Measurements from ENCODE around the gene FADS1.
A peak's percentile ranks its signal among the peaks of the same experiment; 100 is the strongest.

FADS1 gene

DNA sequence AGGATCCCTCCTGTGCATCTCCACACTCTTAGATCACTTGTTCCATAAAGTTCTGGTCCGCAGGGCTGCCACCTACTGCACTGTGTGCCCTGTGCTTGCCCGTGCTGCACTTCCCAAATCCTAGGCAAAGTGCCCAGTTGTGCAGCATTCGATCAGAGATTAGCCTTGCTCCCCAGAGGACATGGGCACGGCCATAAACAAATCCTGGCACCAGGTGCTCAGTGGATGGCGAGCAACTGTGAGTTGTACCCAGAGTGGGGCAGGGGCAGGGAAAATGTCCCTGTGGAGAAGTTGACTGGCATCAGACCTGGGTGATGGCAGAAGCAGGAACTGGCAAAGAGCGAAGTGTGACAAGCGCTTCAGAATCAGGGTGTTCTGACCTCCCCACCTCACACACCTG lies 16.0 kb upstream of the FADS1 start:
- TF ChIP-seq, protein P1, sequence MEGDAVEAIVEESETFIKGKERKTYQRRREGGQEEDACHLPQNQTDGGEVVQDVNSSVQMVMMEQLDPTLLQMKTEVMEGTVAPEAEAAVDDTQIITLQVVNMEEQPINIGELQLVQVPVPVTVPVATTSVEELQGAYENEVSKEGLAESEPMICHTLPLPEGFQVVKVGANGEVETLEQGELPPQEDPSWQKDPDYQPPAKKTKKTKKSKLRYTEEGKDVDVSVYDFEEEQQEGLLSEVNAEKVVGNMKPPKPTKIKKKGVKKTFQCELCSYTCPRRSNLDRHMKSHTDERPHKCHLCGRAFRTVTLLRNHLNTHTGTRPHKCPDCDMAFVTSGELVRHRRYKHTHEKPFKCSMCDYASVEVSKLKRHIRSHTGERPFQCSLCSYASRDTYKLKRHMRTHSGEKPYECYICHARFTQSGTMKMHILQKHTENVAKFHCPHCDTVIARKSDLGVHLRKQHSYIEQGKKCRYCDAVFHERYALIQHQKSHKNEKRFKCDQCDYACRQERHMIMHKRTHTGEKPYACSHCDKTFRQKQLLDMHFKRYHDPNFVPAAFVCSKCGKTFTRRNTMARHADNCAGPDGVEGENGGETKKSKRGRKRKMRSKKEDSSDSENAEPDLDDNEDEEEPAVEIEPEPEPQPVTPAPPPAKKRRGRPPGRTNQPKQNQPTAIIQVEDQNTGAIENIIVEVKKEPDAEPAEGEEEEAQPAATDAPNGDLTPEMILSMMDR (IDR thresholded peaks at IDR 0.05): no peak
- H3K36me3 ChIP-seq: no peaks in the 10 kb centered on the region
- peaks cover 52% of the 10 kb centered on the region for H3K27me3 ChIP-seq
- no peak overlapping the region for H3K27ac ChIP-seq
- H3K9me3 ChIP-seq: no peaks in the 10 kb centered on the region
- H3K4me3 ChIP-seq (ENCODE audit: low read depth in 1 of 2, low read length in 1 of 2): no peak overlapping the region
- peaks cover 45 to 58% of the 10 kb centered on the region in 2 experiments for H3K4me1 ChIP-seq (ENCODE audit: control insufficient read depth in 1 of 2, insufficient read depth in 1 of 2, low read depth in 1 of 2, low read length in 1 of 2)

DNA sequence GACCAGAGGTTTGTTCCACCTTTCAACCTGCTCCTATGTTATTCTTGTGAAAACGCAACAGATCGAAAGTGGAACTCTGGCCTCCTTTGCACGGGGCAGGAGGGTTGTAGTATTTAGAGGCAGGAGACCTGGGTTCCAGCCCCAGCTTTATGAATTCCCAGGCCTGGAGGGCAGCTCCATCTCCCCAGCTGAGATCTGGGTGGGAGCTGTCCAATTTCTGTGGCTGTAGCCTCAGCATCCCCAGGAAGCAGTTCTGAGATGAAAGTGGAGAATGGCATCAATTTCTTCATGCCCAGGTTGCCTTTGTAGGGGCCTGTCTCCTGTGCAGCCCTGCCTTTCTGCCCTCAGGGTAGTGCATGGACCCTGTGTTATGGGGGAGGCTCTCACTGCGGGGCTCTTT lies 15.4 kb upstream of the FADS1 start:
- H3K4me1 ChIP-seq (ENCODE audit: control insufficient read depth in 1 of 2, insufficient read depth in 1 of 2, low read depth in 1 of 2, low read length in 1 of 2): peaks cover 50 to 64% of the 10 kb centered on the region in 2 experiments
- H3K27ac ChIP-seq: no peak overlapping the region
- H3K9me3 ChIP-seq: no peaks in the 10 kb centered on the region
- no peak overlapping the region for H3K4me3 ChIP-seq (ENCODE audit: low read depth in 1 of 2, low read length in 1 of 2)
- no peaks in the 10 kb centered on the region for H3K36me3 ChIP-seq
- TF ChIP-seq, protein P1 (IDR thresholded peaks at IDR 0.05): no peak
- H3K27me3 ChIP-seq: peaks cover 58% of the 10 kb centered on the region

DNA sequence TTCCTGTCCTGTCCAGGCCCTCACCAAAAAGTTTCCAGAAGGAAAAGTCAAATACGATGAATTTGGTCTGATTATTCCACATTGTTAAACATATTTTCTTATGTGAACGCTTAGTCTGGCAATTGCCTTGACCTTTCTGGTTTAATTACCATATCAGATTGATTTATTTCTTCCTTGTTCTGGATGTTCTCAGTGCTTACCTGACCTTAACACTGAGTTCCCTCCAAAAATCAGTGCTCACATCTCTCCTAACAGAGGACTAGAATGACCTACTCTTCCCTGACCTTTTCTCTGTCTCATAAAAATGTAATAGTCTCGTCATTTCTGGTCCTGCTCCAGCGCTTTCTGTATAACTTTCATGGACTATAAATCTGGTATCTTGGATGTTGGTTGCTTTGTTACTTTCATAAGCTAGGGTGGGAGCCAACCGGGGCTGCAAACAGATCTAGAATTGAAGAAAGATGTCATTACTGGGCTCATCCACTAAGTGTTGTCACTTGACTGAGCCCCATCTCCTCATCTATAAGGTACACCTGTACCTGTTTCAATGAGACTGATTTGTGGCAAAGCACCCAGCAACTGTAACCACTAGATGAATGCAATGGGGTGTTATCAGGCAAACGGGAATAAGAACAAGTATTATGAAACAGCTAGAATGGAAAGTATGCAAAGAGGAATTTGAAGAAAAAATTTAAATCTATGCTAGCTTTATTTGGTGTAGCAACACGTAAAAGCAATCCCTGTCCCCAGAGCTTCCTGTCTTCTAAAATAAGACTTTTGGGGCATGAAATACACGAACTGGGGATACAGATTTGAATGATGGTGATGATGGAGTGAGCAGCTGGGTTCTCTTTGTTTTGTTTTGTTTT lies 13.7 kb upstream of the FADS1 start:
- H3K4me1 ChIP-seq (ENCODE audit: control insufficient read depth in 1 of 2, insufficient read depth in 1 of 2, low read depth in 1 of 2, low read length in 1 of 2): peaks cover 41 to 54% of the 10 kb centered on the region in 2 experiments
- H3K27ac ChIP-seq: no peak overlapping the region
- H3K9me3 ChIP-seq: no peaks in the 10 kb centered on the region
- no peak overlapping the region for H3K4me3 ChIP-seq (ENCODE audit: low read depth in 1 of 2, low read length in 1 of 2)
- no peaks in the 10 kb centered on the region for H3K36me3 ChIP-seq
- peaks cover 75% of the 10 kb centered on the region for H3K27me3 ChIP-seq
- TF ChIP-seq, protein P1 (IDR thresholded peaks at IDR 0.05): no peak

DNA sequence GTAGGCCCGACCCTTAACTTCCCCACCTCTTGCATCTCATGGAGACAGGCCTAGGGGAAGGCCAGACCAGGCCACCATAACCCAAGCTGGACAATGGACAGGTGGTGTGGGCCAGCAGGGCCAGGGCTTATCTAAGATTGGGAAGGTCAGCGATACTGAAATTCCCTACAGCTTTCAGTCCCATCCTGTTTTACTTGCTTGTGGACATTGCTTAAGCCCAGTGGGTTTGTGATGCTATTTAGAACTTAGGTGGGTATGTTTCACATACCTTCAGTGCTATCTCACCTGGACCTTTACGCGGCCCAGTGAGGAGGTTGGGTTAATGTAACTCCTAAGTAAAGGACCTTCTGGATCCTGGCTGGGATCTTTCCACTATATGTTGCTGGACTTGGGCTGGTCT lies 13.0 kb upstream of the FADS1 start:
- peaks cover 34 to 48% of the 10 kb centered on the region in 2 experiments for H3K4me1 ChIP-seq (ENCODE audit: control insufficient read depth in 1 of 2, insufficient read depth in 1 of 2, low read depth in 1 of 2, low read length in 1 of 2)
- H3K9me3 ChIP-seq: no peaks in the 10 kb centered on the region
- H3K36me3 ChIP-seq: no peaks in the 10 kb centered on the region
- no peak overlapping the region for H3K27ac ChIP-seq
- TF ChIP-seq, protein P1 (IDR thresholded peaks at IDR 0.05): no peak
- no peak overlapping the region for H3K4me3 ChIP-seq (ENCODE audit: low read depth in 1 of 2, low read length in 1 of 2)
- H3K27me3 ChIP-seq: peaks cover 82% of the 10 kb centered on the region

DNA sequence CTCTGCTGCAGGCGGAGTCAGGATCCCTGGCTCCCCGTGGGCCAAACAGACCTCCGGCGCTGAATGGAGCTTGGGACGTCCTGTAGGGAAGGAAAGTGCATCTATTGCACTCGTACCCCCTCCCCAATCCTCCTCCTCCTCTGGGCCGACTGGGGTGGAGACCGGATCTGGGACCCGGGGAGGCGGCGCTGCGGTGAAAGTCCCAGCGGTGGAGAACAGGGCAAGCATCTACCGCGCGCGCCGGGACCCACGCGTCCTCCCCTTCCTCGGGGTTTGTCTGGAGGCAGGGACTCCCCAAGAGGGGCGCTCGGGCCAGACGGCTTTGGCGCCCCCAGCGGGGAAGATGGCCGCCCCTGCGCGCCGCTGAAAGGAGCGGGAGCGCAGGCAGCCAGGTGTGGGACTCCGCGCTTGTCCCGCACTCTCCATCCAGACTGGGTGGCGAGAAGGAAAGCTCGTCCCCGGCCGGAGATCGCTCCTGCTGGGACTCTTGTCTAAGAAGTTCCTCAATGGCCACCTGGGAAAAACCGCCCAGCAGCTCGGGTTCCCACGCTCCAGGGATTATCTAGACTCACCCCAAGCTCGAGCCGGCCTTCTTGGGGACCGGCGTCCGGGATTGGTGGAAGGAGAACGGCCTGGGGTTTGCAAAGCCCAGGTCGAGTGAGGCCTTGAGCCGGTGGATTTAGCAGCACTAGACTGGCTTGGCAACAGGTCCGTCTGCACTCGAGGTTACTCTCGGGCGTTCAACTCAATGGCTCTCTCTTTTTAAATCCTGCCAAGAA lies 12.0 kb upstream of the FADS1 start:
- no peaks in the 10 kb centered on the region for H3K36me3 ChIP-seq
- peak overlapping the region; percentile 86 for H3K27ac ChIP-seq
- H3K9me3 ChIP-seq: no peaks in the 10 kb centered on the region
- TF ChIP-seq, protein P1 (IDR thresholded peaks at IDR 0.05): no peak
- H3K4me1 ChIP-seq (ENCODE audit: control insufficient read depth in 1 of 2, insufficient read depth in 1 of 2, low read depth in 1 of 2, low read length in 1 of 2): peaks cover 25 to 38% of the 10 kb centered on the region in 2 experiments
- H3K4me3 ChIP-seq (ENCODE audit: low read depth in 1 of 2, low read length in 1 of 2): peak overlapping the region; percentile 73 to 84
- peaks cover 86% of the 10 kb centered on the region for H3K27me3 ChIP-seq
